ENCODE measurements around the gene CLSTN2. TPM values are rescaled to one million over a fixed set of nuclear protein-coding genes. Genes with fewer than 3 reads are reported as not detected.

Gene CLSTN2
- total and polyA plus RNA-seq, 2 of the 8 experiments (the other 6 are each of a cell fraction or from before 2014, with no cell fraction given): 0.39 to 0.52 TPM

- no peaks in the 10 kb centered on the region for H3K27me3 ChIP-seq (replicated peaks in 1 of 4; ENCODE audit: control insufficient read depth in 3 of 4, extremely low read depth in 1 of 4, insufficient read depth in 3 of 4, low read length in 3 of 4)
- H3K9ac ChIP-seq (replicated peaks in 1 of 4; ENCODE audit: extremely low read depth in 1 of 4, low read depth in 3 of 4, low read length in 3 of 4): no peak overlapping the region
- H3K23me2 ChIP-seq (ENCODE audit: low read depth, low read length): no peaks in the 10 kb centered on the region
- H3K79me2 ChIP-seq (ENCODE audit: control insufficient read depth in 1 of 2, insufficient read depth in 2 of 2, low read length in 2 of 2): no peaks in the 10 kb centered on the region
- no peak overlapping the region for H4K91ac ChIP-seq (replicated peaks; ENCODE audit: insufficient read length, low read length)
- DNase-seq (ENCODE audit: low read depth in 1 of 2, low spot score in 2 of 2) (no peak), FAIRE-seq (no peak)
- H3K4me1 ChIP-seq (replicated peaks in 1 of 4; ENCODE audit: control insufficient read depth in 3 of 4, insufficient read depth in 4 of 4, low read length in 3 of 4): peaks cover 0 to 5% (median 2%) of the 10 kb centered on the region in 4 experiments; a peak in 2 of 7 replicates
- H4K20me1 ChIP-seq (replicated peaks in 1 of 2; ENCODE audit: control insufficient read depth in 1 of 2, insufficient read depth in 2 of 2, low read length in 2 of 2): no peaks in the 10 kb centered on the region
- no peak overlapping the region for H3K4me2 ChIP-seq (ENCODE audit: insufficient read depth in 1 of 2, low read depth in 2 of 2, low read length in 2 of 2)
- no peak overlapping the region for H3K4ac ChIP-seq (replicated peaks; ENCODE audit: insufficient read length, low read depth, low read length)
- H3K4me3 ChIP-seq (ENCODE audit: extremely low read depth in 1 of 4, insufficient read depth in 2 of 4, low read depth in 3 of 4, low read length in 4 of 4): no peak overlapping the region
- ChIA-PET POLR2A (ENCODE audit: partially characterized antibody) (no interaction called here), CTCF (ENCODE audit: partially characterized antibody) (no interaction called here)
- H4K5ac ChIP-seq (ENCODE audit: insufficient read length, low read depth, low read length): no peak overlapping the region
- no peaks in the 10 kb centered on the region for H3K36me3 ChIP-seq (ENCODE audit: control insufficient read depth in 2 of 4, insufficient read depth in 4 of 4, low read length in 3 of 4)
- H2BK15ac ChIP-seq (ENCODE audit: low read length): no peak overlapping the region
- H3K23ac ChIP-seq (ENCODE audit: insufficient read length): no peak overlapping the region
- H3K9me3 ChIP-seq (ENCODE audit: insufficient read depth in 2 of 2, low read depth in 1 of 2, low read length in 1 of 2): 0 out of 4 replicates have a peak, but pooled peaks cover 0 to 7% of the 10 kb centered on the region in 2 experiments
- no peak overlapping the region for H2BK20ac ChIP-seq (ENCODE audit: low read length)
- H3K56ac ChIP-seq (replicated peaks; ENCODE audit: insufficient read length, low read depth, low read length): no peak overlapping the region
- no peaks in the 10 kb centered on the region for H3K79me1 ChIP-seq (ENCODE audit: low read depth, low read length)
- H3K18ac ChIP-seq (ENCODE audit: extremely low read depth, low read length): no peak overlapping the region
- WGBS, 2 experiments (ENCODE audit: extremely low coverage in 1 of 2, insufficient coverage in 1 of 2, insufficient read length in 1 of 2, insufficient replicate concordance in 2 of 2, low coverage in 1 of 2, low lambda C conversion rate in 2 of 2, missing lambda C conversion rate in 1 of 2): 80% methylated on average over 10 of the region's 10 CpGs; no CpG with 5 or more reads in 1 of the 2 experiments
- H3K27ac ChIP-seq (ENCODE audit: low read depth, low read length): no peak overlapping the region
- H3K14ac ChIP-seq (ENCODE audit: insufficient read length): no peak overlapping the region
- H2BK5ac ChIP-seq (ENCODE audit: low read depth, low read length): no peak overlapping the region
- no peak overlapping the region for H4K8ac ChIP-seq (ENCODE audit: extremely low read depth, insufficient read depth, low read length)
- H2AFZ ChIP-seq (ENCODE audit: low read length): no peak overlapping the region
- H2BK12ac ChIP-seq (ENCODE audit: low read depth, low read length): no peak overlapping the region
- no peak overlapping the region for H2BK120ac ChIP-seq (replicated peaks; ENCODE audit: low read depth, low read length)
- no peak overlapping the region for H2AK5ac ChIP-seq (ENCODE audit: low read depth, low read length)
- peak in 2 of 3 experiments; percentile 4 to 26; a peak in 1 of 4 replicates for TF ChIP-seq CTCF (IDR thresholded peaks at IDR 0.05; ENCODE audit: control extremely low read depth in 1 of 3, insufficient read depth in 1 of 3, low read depth in 1 of 3, low read length in 3 of 3)
- TF ChIP-seq TEAD4 (IDR thresholded peaks at IDR 0.05; ENCODE audit: low read depth, low read length): peak; percentile 65; the same call in 1 of the 2 replicates
- no peak for TF ChIP-seq TAF1 (IDR thresholded peaks at IDR 0.05; ENCODE audit: low read depth, low read length)
- TF ChIP-seq RAD21 (IDR thresholded peaks at IDR 0.05 in 1 of 2, conservative IDR thresholded peaks at IDR 0.05 in 1 of 2; ENCODE audit: low read depth in 2 of 2, low read length in 2 of 2): peak; percentile 24 to 48
Measured at GRCh38 chr3:140521751-140522445, 586.9 kb downstream of the CLSTN2 start.

Data from H1 (cell line).